Liver (tissue), 3 donors: ENCODE measurements around the gene NDUFC2.

Source experiments
- NR2F2 ChIP-seq: IDR thresholded peaks from 2 replicates; pipeline ENCODE4 v1.6.1; 2016; ENCODE audit warnings: antibody characterized with exemption
- RAD21 ChIP-seq, 2 donors: IDR thresholded peaks; 2 replicates each; pipeline ENCODE4 v1.6.1; 2016; ENCODE audit warnings: antibody characterized with exemption in 2 of 2, mild to moderate bottlenecking in 2 of 2
- TAF1 ChIP-seq: conservative IDR thresholded peaks from 2 replicates; pipeline ENCODE4 v1.6.1; 2016; ENCODE audit warnings: antibody characterized with exemption, mild to moderate bottlenecking
- YY1 ChIP-seq: IDR thresholded peaks from 2 replicates; pipeline ENCODE4 v1.6.1; 2016; ENCODE audit warnings: antibody characterized with exemption, mild to moderate bottlenecking
- TF ChIP-seq, protein P1 (sequence below): fragments of 150-350 bp; IDR thresholded peaks from 2 replicates; pipeline ENCODE4 v1.5.1; 2017; ENCODE audit warnings: improper control_type of control experiment, low read depth, low read length; ENCODE audit not compliant: missing input control
- TF ChIP-seq, protein P2 (sequence below): IDR thresholded peaks from 2 replicates; pipeline ENCODE4 v1.6.1; 2016; ENCODE audit warnings: antibody characterized with exemption
- TF ChIP-seq, protein P3 (sequence below): IDR thresholded peaks from 2 replicates; pipeline ENCODE4 v1.6.1; 2016; ENCODE audit warnings: antibody characterized with exemption
- TF ChIP-seq, protein P4 (sequence below): IDR thresholded peaks from 2 replicates; pipeline ENCODE4 v1.6.1; 2016; ENCODE audit warnings: antibody characterized with exemption, mild to moderate bottlenecking
- donor health status: healthy.
- donor health status: healthy.

DNA sequence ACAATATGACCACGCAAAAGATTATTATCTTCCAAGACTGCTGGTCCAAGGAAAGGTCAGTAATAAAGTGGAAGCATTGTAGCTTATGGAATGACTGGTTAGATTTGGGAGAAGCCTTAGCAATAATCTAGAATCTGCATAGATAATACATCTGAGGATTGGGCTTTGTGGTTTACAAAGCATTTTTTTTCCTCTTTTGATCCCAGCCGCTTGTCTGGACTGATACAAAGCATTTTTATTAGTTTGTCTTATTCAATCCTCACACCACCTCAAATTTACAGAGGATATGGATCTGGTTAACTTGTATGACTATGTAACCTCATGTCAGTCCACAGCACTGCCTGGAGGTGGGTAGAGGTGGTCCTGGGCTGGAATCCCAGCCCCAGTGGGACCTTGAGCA, 17.0 kb downstream of the NDUFC2 start:
- TF ChIP-seq, protein P1, sequence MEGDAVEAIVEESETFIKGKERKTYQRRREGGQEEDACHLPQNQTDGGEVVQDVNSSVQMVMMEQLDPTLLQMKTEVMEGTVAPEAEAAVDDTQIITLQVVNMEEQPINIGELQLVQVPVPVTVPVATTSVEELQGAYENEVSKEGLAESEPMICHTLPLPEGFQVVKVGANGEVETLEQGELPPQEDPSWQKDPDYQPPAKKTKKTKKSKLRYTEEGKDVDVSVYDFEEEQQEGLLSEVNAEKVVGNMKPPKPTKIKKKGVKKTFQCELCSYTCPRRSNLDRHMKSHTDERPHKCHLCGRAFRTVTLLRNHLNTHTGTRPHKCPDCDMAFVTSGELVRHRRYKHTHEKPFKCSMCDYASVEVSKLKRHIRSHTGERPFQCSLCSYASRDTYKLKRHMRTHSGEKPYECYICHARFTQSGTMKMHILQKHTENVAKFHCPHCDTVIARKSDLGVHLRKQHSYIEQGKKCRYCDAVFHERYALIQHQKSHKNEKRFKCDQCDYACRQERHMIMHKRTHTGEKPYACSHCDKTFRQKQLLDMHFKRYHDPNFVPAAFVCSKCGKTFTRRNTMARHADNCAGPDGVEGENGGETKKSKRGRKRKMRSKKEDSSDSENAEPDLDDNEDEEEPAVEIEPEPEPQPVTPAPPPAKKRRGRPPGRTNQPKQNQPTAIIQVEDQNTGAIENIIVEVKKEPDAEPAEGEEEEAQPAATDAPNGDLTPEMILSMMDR = no peak
- TF ChIP-seq RAD21 (IDR thresholded peaks at IDR 0.05) = no peak
- TF ChIP-seq, protein P2, sequence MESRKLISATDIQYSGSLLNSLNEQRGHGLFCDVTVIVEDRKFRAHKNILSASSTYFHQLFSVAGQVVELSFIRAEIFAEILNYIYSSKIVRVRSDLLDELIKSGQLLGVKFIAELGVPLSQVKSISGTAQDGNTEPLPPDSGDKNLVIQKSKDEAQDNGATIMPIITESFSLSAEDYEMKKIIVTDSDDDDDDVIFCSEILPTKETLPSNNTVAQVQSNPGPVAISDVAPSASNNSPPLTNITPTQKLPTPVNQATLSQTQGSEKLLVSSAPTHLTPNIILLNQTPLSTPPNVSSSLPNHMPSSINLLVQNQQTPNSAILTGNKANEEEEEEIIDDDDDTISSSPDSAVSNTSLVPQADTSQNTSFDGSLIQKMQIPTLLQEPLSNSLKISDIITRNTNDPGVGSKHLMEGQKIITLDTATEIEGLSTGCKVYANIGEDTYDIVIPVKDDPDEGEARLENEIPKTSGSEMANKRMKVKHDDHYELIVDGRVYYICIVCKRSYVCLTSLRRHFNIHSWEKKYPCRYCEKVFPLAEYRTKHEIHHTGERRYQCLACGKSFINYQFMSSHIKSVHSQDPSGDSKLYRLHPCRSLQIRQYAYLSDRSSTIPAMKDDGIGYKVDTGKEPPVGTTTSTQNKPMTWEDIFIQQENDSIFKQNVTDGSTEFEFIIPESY = no peak
- TF ChIP-seq TAF1 = no peak
- TF ChIP-seq, protein P3, sequence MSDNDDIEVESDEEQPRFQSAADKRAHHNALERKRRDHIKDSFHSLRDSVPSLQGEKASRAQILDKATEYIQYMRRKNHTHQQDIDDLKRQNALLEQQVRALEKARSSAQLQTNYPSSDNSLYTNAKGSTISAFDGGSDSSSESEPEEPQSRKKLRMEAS = no peak
- TF ChIP-seq NR2F2 = no peak
- TF ChIP-seq, protein P4, sequence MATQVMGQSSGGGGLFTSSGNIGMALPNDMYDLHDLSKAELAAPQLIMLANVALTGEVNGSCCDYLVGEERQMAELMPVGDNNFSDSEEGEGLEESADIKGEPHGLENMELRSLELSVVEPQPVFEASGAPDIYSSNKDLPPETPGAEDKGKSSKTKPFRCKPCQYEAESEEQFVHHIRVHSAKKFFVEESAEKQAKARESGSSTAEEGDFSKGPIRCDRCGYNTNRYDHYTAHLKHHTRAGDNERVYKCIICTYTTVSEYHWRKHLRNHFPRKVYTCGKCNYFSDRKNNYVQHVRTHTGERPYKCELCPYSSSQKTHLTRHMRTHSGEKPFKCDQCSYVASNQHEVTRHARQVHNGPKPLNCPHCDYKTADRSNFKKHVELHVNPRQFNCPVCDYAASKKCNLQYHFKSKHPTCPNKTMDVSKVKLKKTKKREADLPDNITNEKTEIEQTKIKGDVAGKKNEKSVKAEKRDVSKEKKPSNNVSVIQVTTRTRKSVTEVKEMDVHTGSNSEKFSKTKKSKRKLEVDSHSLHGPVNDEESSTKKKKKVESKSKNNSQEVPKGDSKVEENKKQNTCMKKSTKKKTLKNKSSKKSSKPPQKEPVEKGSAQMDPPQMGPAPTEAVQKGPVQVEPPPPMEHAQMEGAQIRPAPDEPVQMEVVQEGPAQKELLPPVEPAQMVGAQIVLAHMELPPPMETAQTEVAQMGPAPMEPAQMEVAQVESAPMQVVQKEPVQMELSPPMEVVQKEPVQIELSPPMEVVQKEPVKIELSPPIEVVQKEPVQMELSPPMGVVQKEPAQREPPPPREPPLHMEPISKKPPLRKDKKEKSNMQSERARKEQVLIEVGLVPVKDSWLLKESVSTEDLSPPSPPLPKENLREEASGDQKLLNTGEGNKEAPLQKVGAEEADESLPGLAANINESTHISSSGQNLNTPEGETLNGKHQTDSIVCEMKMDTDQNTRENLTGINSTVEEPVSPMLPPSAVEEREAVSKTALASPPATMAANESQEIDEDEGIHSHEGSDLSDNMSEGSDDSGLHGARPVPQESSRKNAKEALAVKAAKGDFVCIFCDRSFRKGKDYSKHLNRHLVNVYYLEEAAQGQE = no peak
- no peak for TF ChIP-seq YY1
